NCI-H748 treated with DMSO at 0.1 percent for 48 hours (cell line): ENCODE measurements around the gene CLDN11.

ENCODE experiments used
- DNase-seq: peaks from one replicate; lab custom pipeline; 2025; lab: John Stamatoyannopoulos, UW

The CLDN11 gene

DNA sequence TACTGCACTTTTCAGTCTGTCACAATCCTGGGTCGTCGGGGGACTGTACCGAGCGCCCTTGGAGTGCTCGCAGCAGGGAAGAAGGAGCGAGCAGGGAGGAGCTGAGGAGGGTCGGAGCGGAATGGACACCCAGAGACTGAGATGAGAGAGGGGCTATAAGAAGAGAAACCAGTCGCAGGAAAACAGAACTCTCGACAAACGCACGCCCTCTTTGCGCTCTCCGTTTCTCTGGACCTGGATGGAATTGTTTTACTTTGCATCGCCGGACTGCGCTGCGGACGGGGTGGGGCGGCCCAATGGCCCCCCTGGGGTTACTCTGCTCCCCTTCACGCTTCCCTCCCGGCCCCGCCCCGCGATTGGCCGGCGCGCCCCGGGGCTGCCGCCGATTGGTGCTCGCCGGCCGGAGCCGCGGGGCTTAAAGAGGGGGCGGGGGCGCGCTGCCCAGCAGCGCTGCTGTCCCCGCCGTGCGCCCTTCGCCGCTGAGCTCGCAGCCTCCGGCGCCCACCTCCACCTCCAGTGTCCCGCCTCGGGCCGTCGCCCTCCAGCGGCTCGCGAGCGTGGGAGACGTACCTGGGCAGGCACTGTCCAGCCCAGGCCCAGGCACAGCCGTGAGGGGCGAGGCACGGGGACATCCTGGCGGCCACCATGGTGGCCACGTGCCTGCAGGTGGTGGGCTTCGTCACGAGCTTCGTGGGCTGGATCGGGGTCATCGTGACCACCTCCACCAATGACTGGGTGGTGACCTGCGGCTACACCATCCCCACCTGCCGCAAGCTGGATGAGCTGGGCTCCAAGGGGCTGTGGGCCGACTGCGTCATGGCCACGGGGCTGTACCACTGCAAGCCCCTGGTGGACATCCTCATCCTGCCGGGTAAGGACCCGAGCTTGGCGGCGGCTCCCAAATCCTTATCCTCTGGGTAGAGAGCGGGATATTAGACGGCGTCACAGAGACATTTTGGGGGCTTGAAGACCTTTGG, at the start of gene CLDN11:
Gene CLDN11, plus strand, starts transcription at position 447 of the 977 bp plus-strand sequence. Its CDS starts 199 bp downstream, at position 646.
- peak; percentile 44 for DNase-seq

DNA sequence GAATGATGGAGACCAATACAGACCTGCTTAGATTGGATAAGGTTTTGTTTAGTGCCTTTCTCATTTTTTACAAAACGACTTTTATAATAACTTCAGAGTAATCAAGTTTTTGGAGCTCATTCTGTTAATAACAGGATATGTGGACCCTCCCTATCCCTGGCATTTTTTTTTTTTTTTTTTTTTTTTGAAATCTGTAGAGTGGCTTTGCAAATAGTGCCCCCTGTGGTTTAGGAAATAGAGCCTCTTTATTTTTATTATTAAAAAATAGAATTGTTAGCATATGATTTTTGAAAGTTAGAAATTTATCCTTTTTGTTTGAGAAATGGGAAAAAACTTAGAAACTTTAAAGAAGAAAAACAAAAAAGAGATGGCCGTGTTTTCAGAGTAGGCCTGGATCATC, 49.7 kb upstream of the CLDN11 start:
- DNase-seq = no peak

DNA sequence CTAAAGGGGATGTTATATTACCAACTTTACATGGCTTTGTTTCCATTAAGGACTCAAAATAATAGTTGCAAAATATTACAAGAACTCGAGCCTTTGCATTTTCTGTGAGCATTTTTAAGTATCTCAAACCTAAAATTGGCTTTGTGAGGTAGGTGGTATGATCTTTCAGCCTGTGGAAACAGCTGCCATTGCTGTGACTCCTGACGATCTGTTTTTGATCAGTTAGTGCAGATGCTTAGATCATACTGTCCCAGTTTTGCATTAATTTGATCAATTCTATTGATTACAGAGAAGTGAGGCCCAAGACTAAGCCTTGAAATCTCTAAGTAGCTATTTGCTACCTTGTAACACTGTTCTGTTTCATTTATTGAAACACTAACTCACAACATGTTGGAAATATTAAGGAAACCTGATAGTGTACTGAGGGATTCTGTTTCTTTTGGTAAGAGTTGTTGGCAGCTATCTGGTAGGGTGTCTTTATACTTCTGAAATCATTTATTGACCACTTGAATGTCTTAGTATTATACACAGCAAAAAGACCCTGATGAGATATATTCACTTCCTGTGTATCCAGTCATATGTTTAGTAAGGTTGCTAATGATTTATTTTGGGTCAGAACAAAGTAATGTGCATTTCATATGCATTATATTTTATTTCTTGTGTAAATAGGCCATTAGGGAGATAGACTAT, 46.3 kb upstream of the CLDN11 start:
- no peak for DNase-seq

DNA sequence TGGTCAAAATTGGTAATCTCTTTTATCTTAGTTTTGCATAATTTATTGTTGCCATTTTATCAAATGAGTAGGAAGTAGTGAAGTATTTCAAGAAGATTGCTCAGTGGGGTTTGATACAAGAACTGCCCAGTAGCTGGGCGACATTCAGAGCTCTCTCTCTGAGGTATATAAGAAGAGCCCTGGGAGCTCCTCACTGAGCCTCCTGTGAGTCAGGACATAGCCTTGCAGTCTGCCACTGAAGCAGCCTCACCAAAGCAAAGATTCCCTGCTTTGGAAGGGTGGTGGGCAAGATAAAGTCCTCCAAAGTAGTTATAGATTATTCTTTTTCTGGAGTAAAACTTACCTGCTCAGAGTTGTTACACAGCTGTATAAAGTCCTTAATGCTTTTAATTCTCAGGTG, 35.1 kb upstream of the CLDN11 start:
- no peak for DNase-seq

DNA sequence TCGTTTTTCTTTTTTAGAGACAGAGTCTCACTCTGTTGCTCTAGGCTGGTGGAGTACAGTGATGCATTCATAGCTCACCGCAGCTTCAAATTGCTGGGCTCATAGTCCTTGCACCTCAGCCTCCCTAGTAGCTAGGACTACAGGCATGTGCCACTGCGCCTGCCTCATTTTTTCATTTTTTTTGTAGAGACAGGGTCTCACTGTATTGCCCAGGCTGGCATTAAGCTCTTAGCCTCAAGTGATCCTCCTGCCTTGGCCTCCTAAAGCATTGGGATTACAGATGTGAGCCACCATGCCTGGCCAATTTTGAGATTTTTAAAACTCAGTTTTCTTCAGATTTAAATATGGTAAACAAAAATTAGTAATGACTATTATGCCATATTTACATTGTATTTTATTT, 32.2 kb upstream of the CLDN11 start:
- no peak for DNase-seq

DNA sequence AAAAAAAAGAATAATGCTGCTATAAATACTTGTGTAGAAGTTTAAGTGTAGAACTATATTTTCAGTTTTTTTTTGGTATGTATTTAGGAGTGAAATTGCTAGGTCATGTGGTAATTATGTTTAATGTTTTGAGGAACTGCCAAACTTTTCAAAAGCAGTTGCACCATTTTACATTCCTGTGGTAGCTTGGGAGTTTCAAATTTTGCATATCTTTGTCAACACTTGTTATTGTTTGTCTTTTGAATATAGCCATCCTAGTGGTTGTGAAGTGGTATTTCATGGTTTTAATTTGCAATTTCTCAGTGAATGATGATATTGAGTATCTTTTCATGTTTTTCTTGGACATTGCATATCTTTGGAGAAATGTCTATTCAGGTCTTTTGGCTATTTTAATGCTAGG, 30.7 kb upstream of the CLDN11 start:
- no peak for DNase-seq

DNA sequence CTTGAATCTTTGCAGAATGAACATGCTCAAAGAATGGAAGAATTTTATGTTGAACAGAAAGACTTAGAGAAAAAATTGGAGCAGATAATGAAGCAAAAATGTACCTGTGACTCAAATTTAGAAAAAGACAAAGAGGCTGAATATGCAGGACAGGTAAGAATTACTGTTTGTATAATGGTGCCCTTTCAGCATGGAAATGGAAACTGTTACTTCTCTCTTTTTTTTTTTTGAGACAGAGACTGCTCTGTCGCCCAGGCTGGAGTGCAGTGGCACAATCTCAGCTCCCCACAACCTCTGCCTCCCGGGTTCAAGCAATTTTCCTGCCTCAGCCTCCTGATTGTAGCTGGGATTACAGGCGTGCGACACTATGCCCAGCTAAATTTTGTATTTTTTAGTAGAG, 27.6 kb upstream of the CLDN11 start:
- no peak for DNase-seq

DNA sequence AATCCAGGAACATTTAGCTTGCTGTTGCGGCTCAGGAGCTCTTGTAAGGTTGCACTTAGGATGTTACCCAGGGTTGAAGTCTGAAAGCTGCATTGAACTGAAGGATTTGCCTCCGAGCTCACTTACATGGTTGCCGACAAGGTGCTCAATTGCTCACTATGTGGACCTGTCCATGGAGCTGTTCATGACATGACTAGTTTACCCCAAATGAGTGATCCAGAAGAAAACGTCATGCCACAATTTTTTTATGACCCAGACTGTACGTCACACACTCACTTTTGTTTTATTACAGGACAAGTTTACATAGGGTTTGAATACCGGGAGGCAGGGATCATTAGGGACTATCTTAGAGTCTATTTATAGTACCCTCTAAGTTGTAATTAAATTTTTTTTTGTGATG, 21.0 kb upstream of the CLDN11 start:
- DNase-seq = no peak

DNA sequence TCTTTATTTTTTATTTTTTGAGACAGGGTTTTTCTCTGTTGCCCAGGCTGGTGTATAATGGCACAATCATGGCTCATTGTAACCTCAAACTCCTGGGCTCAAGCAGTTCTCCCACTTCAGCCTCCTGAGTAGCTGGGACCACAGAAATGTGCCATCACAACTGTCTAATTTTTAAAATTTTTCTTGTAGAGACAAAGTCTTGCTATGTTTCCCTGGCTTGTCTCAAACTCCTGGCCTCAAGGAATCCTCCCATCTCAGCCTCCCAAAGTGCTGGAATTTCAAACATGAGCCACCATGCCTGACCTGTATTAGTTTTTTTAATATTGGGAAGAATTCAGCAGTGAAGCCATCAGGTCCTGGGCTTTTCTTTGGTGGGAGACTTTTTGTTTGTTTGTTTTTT, 13.6 kb upstream of the CLDN11 start:
- DNase-seq = no peak

DNA sequence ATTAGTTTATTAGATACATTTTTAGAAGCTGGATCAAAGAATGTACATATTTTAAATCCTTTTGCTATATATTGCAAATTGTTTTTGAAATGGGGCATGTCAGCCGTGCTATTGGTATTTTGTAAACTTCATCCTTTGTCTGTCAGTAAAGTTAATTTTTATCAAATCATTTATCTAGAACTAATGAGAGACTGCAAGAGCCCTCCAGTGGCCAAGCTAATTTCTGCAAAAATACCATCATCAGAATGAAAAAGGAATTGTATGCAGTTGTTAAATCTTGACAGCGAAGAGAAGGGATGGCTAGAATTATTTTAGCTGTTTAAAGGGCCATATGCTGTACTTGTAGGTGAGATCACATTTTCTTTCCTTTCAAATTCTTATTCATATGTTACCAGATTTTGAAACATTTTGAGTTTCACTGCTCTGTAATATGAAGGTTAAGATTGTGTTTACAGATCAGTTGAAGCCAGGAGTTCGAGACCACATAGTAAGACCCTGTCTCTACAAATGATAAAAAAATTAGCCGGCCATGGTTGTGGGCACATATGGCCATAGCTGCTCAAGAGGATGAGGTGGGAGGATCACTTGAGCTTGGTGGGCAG, 8.1 kb upstream of the CLDN11 start:
- no peak for DNase-seq

DNA sequence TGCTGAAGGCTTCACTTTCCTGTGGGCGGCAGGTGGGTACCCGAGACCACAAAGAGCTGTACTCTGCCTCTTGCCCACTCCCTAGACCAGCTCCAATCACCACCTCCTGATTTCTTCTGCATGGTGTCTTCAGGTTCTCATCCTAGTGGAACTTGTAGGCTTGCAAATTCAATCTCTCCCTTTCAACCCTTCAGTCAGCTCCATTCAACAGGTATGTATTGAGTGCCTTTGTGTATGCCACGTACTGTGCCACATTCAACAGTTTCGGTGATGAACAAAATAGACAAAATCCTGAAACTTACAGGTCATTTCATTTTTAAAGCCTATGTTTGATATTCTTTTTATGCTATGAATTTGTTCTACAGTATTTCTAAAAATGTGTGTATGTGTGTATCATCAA, 5.4 kb upstream of the CLDN11 start:
- no peak for DNase-seq

DNA sequence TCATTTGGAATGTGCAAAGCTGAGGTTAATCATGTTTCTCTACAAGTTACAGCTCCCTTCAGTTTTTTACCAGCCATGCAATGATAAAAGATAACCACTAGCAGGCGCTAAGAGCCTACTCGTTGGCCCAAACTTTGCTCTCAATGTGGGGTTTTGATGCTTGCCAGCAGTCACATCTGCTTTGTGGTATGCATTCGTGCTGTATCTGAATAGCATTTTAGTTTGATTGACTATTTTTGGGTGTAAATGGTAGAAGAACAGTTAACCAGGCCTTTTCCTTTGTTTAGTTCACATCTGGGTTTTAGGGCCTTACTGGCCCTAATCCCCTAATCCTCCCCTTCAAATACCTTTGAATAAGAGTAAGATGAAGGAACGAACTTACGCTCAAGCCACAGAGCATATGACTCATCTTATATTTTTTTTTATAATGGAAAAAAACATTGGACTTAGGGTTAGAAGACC, 4.4 kb upstream of the CLDN11 start:
- peak; percentile 67 for DNase-seq

DNA sequence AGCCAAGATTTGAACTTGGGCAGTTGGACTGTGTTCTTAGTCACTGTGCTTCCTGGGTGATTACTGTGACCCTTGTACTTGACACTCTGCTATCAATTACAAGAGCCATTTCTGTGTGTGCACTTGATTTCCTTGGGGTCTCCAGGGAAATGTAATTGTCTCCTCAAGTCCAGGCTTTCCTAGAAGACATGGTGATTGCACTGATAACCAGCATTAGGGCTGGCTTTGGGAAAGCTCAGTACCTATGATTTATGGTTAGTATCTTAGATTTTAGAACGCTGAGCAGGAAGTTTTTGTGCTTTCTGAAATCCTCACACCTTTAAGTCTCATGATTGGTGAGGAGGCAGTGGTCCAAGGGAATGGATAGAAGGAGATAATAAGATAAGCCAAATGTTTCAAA, 1.6 kb upstream of the CLDN11 start:
- no peak for DNase-seq

DNA sequence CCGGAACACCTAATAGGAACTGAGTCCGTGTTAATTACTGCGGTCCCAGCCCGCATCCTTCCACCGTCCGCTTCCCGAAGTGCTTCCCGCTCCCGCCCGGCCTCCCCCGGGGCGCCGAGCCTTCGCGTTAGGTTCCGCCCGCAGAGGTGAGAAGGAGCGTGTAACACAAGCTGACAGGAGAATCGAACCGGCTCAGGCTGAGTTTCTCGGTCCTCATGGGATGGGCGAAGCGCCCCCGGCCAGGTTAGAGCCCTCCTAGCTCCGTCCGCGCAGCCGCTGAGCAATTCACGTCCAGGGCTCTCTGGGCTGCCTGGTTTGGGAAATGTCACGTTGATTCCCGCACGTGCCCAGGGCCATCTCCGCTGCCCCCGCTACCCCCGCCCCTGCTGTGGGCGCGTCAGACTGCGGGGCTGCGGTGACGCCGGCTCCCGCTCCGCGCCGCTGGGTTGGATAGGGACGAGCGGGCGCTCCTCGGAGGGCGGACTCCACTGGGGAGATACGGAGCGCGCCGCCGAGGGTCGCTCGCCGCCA, 954 bp downstream of the CLDN11 start:
- no peak for DNase-seq

DNA sequence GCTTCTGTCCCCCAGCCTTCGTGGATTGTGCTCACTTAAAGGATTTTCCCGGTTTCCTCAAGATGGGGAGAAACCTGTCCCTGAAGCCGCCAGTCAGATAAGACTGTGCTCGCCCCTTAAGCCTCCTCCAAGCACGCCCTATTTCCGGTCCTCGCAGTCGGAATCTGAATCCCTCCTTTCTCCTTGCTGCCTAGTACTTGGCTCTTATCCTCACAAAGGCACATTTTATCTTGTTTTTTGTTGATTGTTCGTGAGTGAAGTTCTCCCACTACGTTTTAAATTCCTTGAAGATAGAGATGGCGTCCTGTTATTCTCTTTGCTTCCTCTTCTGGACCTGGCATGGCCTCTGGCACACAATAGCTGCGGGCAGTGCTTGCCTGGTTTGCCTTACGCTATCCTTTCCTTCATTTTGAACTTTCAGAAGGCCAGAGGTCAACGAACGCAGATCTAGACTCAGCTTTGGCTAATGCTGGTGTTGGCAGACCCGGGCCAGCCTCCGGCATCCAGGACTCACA, 1.7 kb downstream of the CLDN11 start:
- DNase-seq = no peak

DNA sequence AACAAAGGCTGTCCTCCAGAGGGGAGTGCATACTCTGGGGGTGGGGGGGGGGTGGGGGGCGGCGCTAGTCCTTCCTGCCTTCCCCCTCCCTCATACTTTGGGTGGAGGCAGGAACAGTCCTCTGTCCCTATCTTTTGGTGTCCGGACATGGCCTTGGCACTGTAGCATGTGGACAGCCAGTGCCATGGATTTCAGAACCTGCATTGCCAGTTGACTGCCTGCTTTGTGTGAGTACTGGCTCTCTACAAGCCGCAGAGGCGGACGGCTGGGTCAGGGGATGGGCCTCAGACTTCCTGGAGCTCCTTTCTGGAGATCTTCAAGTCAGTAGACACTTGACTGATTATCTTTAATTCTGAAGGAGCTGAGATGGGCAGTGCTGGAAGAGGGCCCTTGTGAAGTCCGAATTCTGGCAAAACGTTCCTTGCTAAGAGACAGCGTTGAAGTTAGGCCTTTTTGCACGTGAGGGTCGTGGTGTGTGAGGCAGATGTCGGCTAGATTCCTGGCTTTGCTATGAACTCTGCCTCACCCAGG, 2.5 kb downstream of the CLDN11 start:
- no peak for DNase-seq

DNA sequence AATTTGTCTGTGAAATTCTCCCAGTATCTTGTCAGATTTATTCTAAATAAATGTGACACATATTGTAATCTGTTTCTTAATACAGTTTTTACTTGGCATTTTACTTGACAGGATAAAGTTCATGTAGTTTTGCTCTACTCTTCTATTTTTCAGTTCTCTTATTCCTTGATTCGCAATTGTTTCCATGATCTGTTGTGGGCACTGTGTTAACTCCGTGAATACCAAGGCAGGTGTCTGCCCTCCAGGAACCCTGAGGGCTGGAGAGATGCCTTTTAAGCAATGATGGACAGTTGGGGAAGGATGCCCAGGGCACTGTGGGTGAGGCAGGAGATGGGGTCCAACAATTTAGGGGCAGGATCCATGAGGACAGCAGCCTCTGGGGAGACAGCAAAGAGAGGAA, 3.1 kb downstream of the CLDN11 start:
- DNase-seq = no peak

DNA sequence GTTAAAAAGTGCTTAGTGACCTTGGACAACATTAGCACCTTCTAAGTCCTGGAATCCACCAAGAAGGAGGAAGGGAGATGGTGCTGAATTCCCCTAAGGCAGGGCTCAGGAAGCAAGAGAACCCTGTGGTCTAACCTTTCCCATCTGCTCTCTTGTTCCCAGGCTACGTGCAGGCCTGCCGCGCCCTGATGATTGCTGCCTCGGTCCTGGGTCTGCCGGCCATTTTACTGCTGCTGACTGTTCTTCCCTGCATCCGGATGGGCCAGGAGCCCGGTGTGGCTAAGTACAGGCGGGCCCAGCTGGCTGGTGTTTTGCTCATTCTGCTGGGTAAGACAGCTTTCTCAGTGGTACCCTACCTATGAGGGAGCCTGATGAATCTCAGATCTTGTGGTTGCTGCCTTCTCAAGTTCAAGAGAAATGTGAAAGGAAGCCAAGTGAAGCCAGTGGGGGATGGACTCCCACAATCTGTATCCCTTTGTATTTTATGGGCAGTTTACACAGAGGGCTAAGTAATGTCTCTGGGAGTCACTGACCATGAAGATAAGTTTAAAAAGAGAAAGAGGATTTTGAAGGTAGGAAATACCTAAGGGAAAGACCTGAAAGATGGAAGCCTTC, 4.4 kb downstream of the CLDN11 start:
- no peak for DNase-seq

DNA sequence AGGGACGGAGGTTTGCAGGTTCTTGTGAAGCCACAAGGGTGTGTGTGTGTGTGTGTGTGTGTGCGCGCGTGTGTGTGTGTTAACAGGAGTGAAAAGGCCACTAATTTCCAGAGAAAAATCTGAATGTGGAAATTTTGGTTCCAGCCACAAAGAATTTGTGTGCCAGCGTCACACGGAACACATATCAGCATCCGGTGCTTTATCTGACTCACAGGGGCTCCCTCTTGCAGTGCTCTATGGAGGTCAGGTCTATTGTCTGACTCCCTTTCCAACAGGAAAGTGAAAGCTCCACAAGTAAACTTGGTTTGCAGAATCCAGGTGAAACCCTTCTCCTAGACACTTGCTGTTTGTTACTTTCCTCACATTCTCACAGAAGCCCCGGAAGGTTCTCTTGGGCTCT, 6.2 kb downstream of the CLDN11 start:
- DNase-seq = no peak

DNA sequence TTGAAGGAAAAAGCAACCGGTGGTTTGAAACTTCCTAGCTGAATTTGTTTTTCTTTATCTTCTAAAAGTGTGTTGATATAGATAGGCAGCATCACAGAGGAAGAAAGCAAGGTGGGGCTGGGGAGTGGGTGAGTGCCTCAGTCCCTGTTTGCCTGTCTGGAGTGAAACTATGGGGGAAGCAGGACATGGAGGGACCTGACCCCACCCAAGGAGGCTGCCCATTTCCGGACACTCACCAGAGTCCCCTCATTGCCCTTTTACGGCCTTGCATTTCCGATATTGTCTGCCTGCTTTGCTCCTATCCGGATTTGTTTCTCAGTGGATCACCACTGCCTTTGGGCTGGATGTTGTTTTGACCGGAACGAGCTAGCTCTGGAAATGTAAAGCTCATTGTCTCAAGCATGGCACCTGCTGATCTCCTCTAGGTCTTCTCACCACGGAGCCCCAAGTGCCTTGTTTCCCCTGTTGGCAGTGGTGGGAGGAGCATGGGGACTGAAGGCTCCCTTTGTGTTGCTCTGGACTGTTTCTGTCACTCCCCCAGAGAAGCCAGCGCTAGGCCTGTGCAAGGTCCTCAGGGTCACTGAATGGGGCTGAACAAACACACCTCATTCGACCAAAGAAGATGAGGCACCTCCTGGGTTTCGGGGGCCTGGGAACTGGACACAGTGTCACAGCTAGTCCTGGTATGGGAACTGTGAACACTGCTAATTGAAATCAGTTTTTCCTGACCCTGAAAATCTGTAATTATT, 7.0 kb downstream of the CLDN11 start:
- DNase-seq = no peak

DNA sequence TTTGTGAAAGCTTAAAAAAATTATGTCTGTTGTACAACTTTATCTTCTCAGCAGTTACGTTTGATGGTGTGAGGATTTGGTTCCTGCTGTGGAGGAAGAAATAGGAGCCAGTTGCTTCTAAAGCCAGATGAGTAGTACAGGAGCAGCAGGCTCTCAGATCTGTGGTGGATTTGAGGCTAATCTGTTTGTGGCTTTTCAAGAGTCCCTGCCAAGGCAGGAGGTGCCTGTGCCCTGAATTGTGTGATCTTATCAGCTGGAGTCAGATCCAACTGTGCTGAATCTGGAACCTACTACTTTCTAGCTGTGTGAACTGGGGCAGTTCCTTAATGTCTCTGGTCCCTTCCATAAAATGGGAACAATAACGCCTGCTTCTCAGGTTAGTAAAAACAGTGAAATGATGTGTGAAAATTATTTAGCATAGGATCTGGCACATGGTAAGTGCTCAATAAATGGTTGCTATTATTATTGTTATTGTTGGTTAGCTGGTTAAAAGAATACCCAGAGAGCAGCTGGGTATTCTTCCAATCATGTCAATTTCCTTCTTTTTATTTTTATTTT, 7.7 kb downstream of the CLDN11 start:
- no peak for DNase-seq
